ENCODE measurements around the gene HEPACAM2.
A peak's percentile ranks its signal among the peaks of the same experiment; 100 is the strongest.

Gene HEPACAM2

DNA sequence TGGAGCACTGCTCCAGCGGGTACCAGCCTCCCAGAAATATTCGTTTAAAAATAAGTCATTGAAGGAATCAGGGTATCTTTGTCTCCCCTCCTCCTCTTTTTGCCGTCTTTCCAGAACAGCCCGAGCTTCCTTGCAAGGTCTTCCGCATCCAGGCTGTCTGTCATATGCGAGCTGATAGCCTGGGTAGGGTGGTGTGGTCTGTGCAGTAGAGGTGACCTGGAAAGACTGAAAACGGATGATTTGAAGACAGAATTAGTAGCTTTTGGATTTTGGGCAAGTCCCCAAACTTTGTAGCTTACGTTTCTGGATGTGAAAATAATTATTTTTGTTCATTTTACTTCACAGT, 6.4 kb upstream of the HEPACAM2 start:
- peak overlapping the region; percentile 90 to 99 for H3K4me3 ChIP-seq (ENCODE audit: low read depth in 1 of 2, low read length in 2 of 2)
- H3K4me1 ChIP-seq (ENCODE audit: control insufficient read depth in 1 of 2, insufficient read depth in 2 of 2, low read length in 2 of 2), result peaks cover 7 to 20% of the 10 kb centered on the region in 2 donors
- no peaks in the 10 kb centered on the region for H3K36me3 ChIP-seq (ENCODE audit: control insufficient read depth in 1 of 2, insufficient read depth in 2 of 2, low read length in 2 of 2)
- H3K27me3 ChIP-seq (ENCODE audit: low read depth, low read length), result no peaks in the 10 kb centered on the region
- no peaks in the 10 kb centered on the region for H3K9me3 ChIP-seq (ENCODE audit: control insufficient read depth in 1 of 2, low read length in 2 of 2)
- peak overlapping the region; percentile 88 for H3K27ac ChIP-seq (ENCODE audit: low read length)

GRCh38 chr7:93231799-93232672, 5.8 kb upstream of the HEPACAM2 start, which contains the start of gene VPS50:
TSS of gene VPS50 (plus strand) at chr7:93232366. CDS start at chr7:93232468, 102 bp downstream.
- Histone ChIP-seq H3K36me3 (ENCODE audit: control insufficient read depth in 1 of 2, insufficient read depth in 2 of 2, low read length in 2 of 2) (no peaks in the 10 kb centered on the region), H3K9me3 (ENCODE audit: control insufficient read depth in 1 of 2, low read length in 2 of 2) (no peaks in the 10 kb centered on the region), H3K27me3 (ENCODE audit: low read depth, low read length) (no peaks in the 10 kb centered on the region), H3K27ac (ENCODE audit: low read length) (peak within 1 kb of the TSS; percentile 88), H3K4me3 (ENCODE audit: low read depth in 1 of 2, low read length in 2 of 2) (peak within 1 kb of the TSS; percentile 90 to 99), H3K4me1 (ENCODE audit: control insufficient read depth in 1 of 2, insufficient read depth in 2 of 2, low read length in 2 of 2) (peaks cover 7 to 20% of the 10 kb centered on the region in 2 donors)

GRCh38 chr7:93231259-93231658, 5.0 kb upstream of the HEPACAM2 start:
- H3K4me3 ChIP-seq (ENCODE audit: low read depth in 1 of 2, low read length in 2 of 2), result peak overlapping the region; percentile 90 to 99
- H3K27ac ChIP-seq (ENCODE audit: low read length), result no peak overlapping the region
- no peaks in the 10 kb centered on the region for H3K36me3 ChIP-seq (ENCODE audit: control insufficient read depth in 1 of 2, insufficient read depth in 2 of 2, low read length in 2 of 2)
- no peaks in the 10 kb centered on the region for H3K9me3 ChIP-seq (ENCODE audit: control insufficient read depth in 1 of 2, low read length in 2 of 2)
- peaks cover 7 to 20% of the 10 kb centered on the region in 2 donors for H3K4me1 ChIP-seq (ENCODE audit: control insufficient read depth in 1 of 2, insufficient read depth in 2 of 2, low read length in 2 of 2)
- H3K27me3 ChIP-seq (ENCODE audit: low read depth, low read length), result no peaks in the 10 kb centered on the region

DNA sequence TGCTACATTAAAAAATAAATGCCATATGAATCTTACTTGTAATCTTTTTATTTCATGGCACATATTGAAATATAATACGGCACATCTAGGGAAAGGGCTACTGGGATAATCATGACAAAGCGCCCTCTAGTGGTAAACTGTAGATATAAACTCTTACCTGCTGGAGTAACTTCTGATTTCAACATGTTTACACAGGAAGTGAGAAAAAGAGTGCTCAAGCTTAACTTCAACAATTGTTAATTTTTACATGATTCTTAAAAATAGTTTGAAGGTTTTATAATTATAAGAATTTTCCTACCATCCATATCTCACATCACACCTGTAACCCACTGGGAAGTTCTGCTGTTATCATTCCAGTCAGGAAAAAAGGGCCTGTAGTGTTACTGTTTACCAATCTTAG, 2.0 kb upstream of the HEPACAM2 start:
- no peak overlapping the region for H3K27ac ChIP-seq (ENCODE audit: low read length)

GRCh38 chr7:93219868-93220267, 6.4 kb downstream of the HEPACAM2 start:
- H3K27me3 ChIP-seq (ENCODE audit: low read depth, low read length), result no peaks in the 10 kb centered on the region

More for the DNA sequence above, 2.0 kb upstream of the HEPACAM2 start:
- no peaks in the 10 kb centered on the region for H3K9me3 ChIP-seq (ENCODE audit: control insufficient read depth in 1 of 2, low read length in 2 of 2)
- no peaks in the 10 kb centered on the region for H3K36me3 ChIP-seq (ENCODE audit: control insufficient read depth in 1 of 2, insufficient read depth in 2 of 2, low read length in 2 of 2)
- peaks cover 0 to 14% of the 10 kb centered on the region in 2 donors for H3K4me1 ChIP-seq (ENCODE audit: control insufficient read depth in 1 of 2, insufficient read depth in 2 of 2, low read length in 2 of 2)
- H3K4me3 ChIP-seq (ENCODE audit: low read depth in 1 of 2, low read length in 2 of 2), result no peak overlapping the region
- no peaks in the 10 kb centered on the region for H3K27me3 ChIP-seq (ENCODE audit: low read depth, low read length)

GRCh38 chr7:93218997-93219827, 7.1 kb downstream of the HEPACAM2 start:
- no peak overlapping the region for H3K4me3 ChIP-seq (ENCODE audit: low read depth in 1 of 2, low read length in 2 of 2)
- no peak overlapping the region for H3K27ac ChIP-seq (ENCODE audit: low read length)

More at GRCh38 chr7:93219868-93220267, 6.4 kb downstream of the HEPACAM2 start:
- H3K4me3 ChIP-seq (ENCODE audit: low read depth in 1 of 2, low read length in 2 of 2), result no peak overlapping the region
- no peaks in the 10 kb centered on the region for H3K36me3 ChIP-seq (ENCODE audit: control insufficient read depth in 1 of 2, insufficient read depth in 2 of 2, low read length in 2 of 2)
- H3K9me3 ChIP-seq (ENCODE audit: control insufficient read depth in 1 of 2, low read length in 2 of 2), result no peaks in the 10 kb centered on the region
- no peak overlapping the region for H3K27ac ChIP-seq (ENCODE audit: low read length)
- no peaks in the 10 kb centered on the region for H3K4me1 ChIP-seq (ENCODE audit: control insufficient read depth in 1 of 2, insufficient read depth in 2 of 2, low read length in 2 of 2)

DNA sequence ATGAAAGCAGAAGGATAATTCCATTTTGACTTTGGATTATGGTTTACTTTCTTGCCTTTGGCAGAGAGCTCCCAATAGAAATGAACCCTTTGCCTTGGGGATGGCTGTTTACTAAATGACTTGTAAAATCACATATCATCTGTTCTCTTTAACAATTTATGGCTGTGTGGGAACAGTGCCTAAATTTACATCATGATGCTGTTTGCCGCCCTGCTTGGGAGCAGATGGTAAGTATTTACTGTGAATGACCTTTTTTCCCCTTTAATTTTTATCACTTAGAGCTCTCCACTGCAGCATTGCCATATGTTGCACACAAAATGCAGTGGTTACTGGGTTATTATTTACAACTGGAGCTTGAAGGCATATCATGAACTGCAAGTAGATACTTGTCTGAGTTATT, 13.4 kb downstream of the HEPACAM2 start:
- no peaks in the 10 kb centered on the region for H3K9me3 ChIP-seq (ENCODE audit: control insufficient read depth in 1 of 2, low read length in 2 of 2)
- H3K4me1 ChIP-seq (ENCODE audit: control insufficient read depth in 1 of 2, insufficient read depth in 2 of 2, low read length in 2 of 2), result no peaks in the 10 kb centered on the region
- no peak overlapping the region for H3K4me3 ChIP-seq (ENCODE audit: low read depth in 1 of 2, low read length in 2 of 2)
- no peaks in the 10 kb centered on the region for H3K36me3 ChIP-seq (ENCODE audit: control insufficient read depth in 1 of 2, insufficient read depth in 2 of 2, low read length in 2 of 2)
- H3K27ac ChIP-seq (ENCODE audit: low read length), result no peak overlapping the region
- no peaks in the 10 kb centered on the region for H3K27me3 ChIP-seq (ENCODE audit: low read depth, low read length)

More at GRCh38 chr7:93218997-93219827, 7.1 kb downstream of the HEPACAM2 start:
- Histone ChIP-seq H3K27me3 (ENCODE audit: low read depth, low read length) (no peaks in the 10 kb centered on the region), H3K4me1 (ENCODE audit: control insufficient read depth in 1 of 2, insufficient read depth in 2 of 2, low read length in 2 of 2) (no peaks in the 10 kb centered on the region), H3K36me3 (ENCODE audit: control insufficient read depth in 1 of 2, insufficient read depth in 2 of 2, low read length in 2 of 2) (no peaks in the 10 kb centered on the region), H3K9me3 (ENCODE audit: control insufficient read depth in 1 of 2, low read length in 2 of 2) (no peaks in the 10 kb centered on the region)

GRCh38 chr7:93211228-93211818, 14.9 kb downstream of the HEPACAM2 start:
- Histone ChIP-seq H3K27ac (ENCODE audit: low read length) (no peak overlapping the region), H3K36me3 (ENCODE audit: control insufficient read depth in 1 of 2, insufficient read depth in 2 of 2, low read length in 2 of 2) (no peaks in the 10 kb centered on the region), H3K27me3 (ENCODE audit: low read depth, low read length) (no peaks in the 10 kb centered on the region), H3K4me3 (ENCODE audit: low read depth in 1 of 2, low read length in 2 of 2) (no peak overlapping the region), H3K4me1 (ENCODE audit: control insufficient read depth in 1 of 2, insufficient read depth in 2 of 2, low read length in 2 of 2) (no peaks in the 10 kb centered on the region), H3K9me3 (ENCODE audit: control insufficient read depth in 1 of 2, low read length in 2 of 2) (no peaks in the 10 kb centered on the region)

- no peaks in the 10 kb centered on the region for H3K27me3 ChIP-seq (ENCODE audit: low read depth, low read length)
- no peaks in the 10 kb centered on the region for H3K36me3 ChIP-seq (ENCODE audit: control insufficient read depth in 1 of 2, insufficient read depth in 2 of 2, low read length in 2 of 2)
- H3K9me3 ChIP-seq (ENCODE audit: control insufficient read depth in 1 of 2, low read length in 2 of 2), result no peaks in the 10 kb centered on the region
- no peak overlapping the region for H3K4me3 ChIP-seq (ENCODE audit: low read depth in 1 of 2, low read length in 2 of 2)
- no peaks in the 10 kb centered on the region for H3K4me1 ChIP-seq (ENCODE audit: control insufficient read depth in 1 of 2, insufficient read depth in 2 of 2, low read length in 2 of 2)
- H3K27ac ChIP-seq (ENCODE audit: low read length), result no peak overlapping the region
Measured at GRCh38 chr7:93205046-93205445, 21.2 kb downstream of the HEPACAM2 start.

GRCh38 chr7:93203496-93203895, 22.8 kb downstream of the HEPACAM2 start:
- no peaks in the 10 kb centered on the region for H3K36me3 ChIP-seq (ENCODE audit: control insufficient read depth in 1 of 2, insufficient read depth in 2 of 2, low read length in 2 of 2)
- H3K9me3 ChIP-seq (ENCODE audit: control insufficient read depth in 1 of 2, low read length in 2 of 2), result no peaks in the 10 kb centered on the region
- H3K4me3 ChIP-seq (ENCODE audit: low read depth in 1 of 2, low read length in 2 of 2), result no peak overlapping the region
- no peak overlapping the region for H3K27ac ChIP-seq (ENCODE audit: low read length)
- no peaks in the 10 kb centered on the region for H3K4me1 ChIP-seq (ENCODE audit: control insufficient read depth in 1 of 2, insufficient read depth in 2 of 2, low read length in 2 of 2)
- H3K27me3 ChIP-seq (ENCODE audit: low read depth, low read length), result no peaks in the 10 kb centered on the region

All from muscle layer of duodenum (tissue), 2 donors.